Neural progenitor cell (in vitro differentiated cells): ENCODE results near the gene SIPA1L3. TPM values are rescaled to one million over a fixed set of nuclear protein-coding genes. Genes with fewer than 3 reads are reported as not detected.

Source experiments
- DNase-seq: peaks from one replicate; pipeline ENCODE4 v3.0.0-alpha.2; 2016; ENCODE audit warnings: low spot score
- H2AFZ ChIP-seq: fragments of 200-600 bp; sonication (generic); replicated peaks from 2 replicates; pipeline ENCODE4 v1.6.1; 2016; ENCODE audit warnings: antibody characterized with exemption
- H3F3A ChIP-seq: fragments of 200-600 bp; sonication (generic); 2 replicates; pipeline ENCODE4 v1.6.1; 2016; ENCODE audit warnings: antibody characterized with exemption, low read depth
- H3K27ac ChIP-seq: fragments of 200-600 bp; sonication (generic); 2 replicates; pipeline ENCODE4 v1.5.1; 2016; ENCODE audit warnings: mild to moderate bottlenecking
- H3K27me3 ChIP-seq: fragments of 200-600 bp; sonication (generic); 2 replicates; pipeline ENCODE4 v1.6.1; 2016; ENCODE audit warnings: mild to moderate bottlenecking, moderate library complexity
- H3K36me3 ChIP-seq: fragments of 200-600 bp; sonication (generic); 2 replicates; pipeline ENCODE4 v1.5.1; 2016
- H3K4me1 ChIP-seq: fragments of 200-600 bp; sonication (generic); 2 replicates; pipeline ENCODE4 v1.6.1; 2016; ENCODE audit warnings: mixed run types
- H3K4me2 ChIP-seq: fragments of 200-600 bp; sonication (generic); 2 replicates; pipeline ENCODE4 v1.6.1; 2016
- H3K4me3 ChIP-seq: fragments of 200-600 bp; sonication (generic); 2 replicates; pipeline ENCODE4 v1.5.1; 2016
- H3K79me2 ChIP-seq: fragments of 200-600 bp; sonication (generic); 2 replicates; pipeline ENCODE4 v1.6.1; 2016; ENCODE audit warnings: low read depth
- H3K9ac ChIP-seq: fragments of 200-600 bp; sonication (generic); 2 replicates; pipeline ENCODE4 v1.6.1; 2016
- H3K9me3 ChIP-seq: fragments of 200-600 bp; sonication (generic); 2 replicates; pipeline ENCODE4 v1.5.1; 2016; ENCODE audit warnings: low read depth
- H4K20me1 ChIP-seq: fragments of 200-600 bp; sonication (generic); 2 replicates; pipeline ENCODE4 v1.6.1; 2016; ENCODE audit warnings: low read depth
- H3K27ac Mint-ChIP-seq: 3 replicates; pipeline ENCODE4 v1.8.0; 2021; ENCODE audit warnings: mixed read lengths
- H3K27me3 Mint-ChIP-seq: 2 replicates; pipeline ENCODE4 v1.8.0; 2022; ENCODE audit warnings: low read depth, mild to moderate bottlenecking, inconsistent platforms, moderate library complexity, mixed read lengths; ENCODE audit not compliant: insufficient read depth
- H3K36me3 Mint-ChIP-seq: 3 replicates; pipeline ENCODE4 v1.8.0; 2021; ENCODE audit warnings: mixed read lengths
- H3K4me1 Mint-ChIP-seq: 3 replicates; pipeline ENCODE4 v1.8.0; 2021; ENCODE audit warnings: mixed read lengths
- H3K4me3 Mint-ChIP-seq: 3 replicates; pipeline ENCODE4 v1.8.0; 2021; ENCODE audit warnings: mild to moderate bottlenecking, moderate library complexity, mixed read lengths
- H3K9me3 Mint-ChIP-seq: 3 replicates; pipeline ENCODE4 v1.8.0; 2020; ENCODE audit warnings: mixed read lengths
- EZH2 ChIP-seq: fragments of 200-600 bp; sonication (generic); IDR thresholded peaks from 2 replicates; pipeline ENCODE4 v1.6.1; 2017; ENCODE audit warnings: antibody characterized with exemption, mild to moderate bottlenecking, moderate library complexity
- EZH2phosphoT487 ChIP-seq: fragments of 200-600 bp; sonication (generic); IDR thresholded peaks from 2 replicates; pipeline ENCODE4 v1.6.1; 2017; ENCODE audit warnings: antibody characterized with exemption
- total RNA-seq: library from RNA; depleted of rRNA; stranded (reverse); fragments of >200 nt; gene quantifications from 2 replicates; pipeline ENCODE4 v1.2.3, GENCODE V29; 2015; ENCODE audit warnings: low replicate concordance
- TF ChIP-seq, protein P1 (sequence below): fragments of 200-600 bp; sonication (generic); IDR thresholded peaks from 2 replicates; pipeline ENCODE4 v1.5.1; 2017; ENCODE audit warnings: antibody characterized with exemption, mild to moderate bottlenecking

The SIPA1L3 gene
- total RNA-seq, 1 donor from 2014 or later, result 19.2 TPM

DNA sequence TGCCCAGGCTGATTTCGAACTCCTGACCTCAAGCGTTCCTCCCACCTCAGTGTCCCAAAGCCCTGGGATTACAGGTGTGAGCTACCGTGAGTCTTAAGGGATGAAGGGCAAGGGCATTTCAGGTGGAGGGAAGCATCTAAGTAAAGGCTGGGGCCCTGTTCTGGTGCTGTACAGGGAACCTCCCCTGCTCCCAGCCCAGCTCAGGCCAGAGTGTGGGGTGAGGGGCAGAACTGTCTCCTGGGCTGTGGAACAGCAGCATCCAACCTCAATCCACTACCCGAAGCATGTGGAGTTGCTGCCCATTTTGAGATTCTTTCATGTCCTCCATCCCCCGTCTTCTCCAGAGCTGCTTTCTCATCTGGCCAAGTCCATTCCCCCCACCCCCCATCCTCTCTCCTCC is 105.3 kb downstream of the SIPA1L3 start:
- DNase-seq, result no peak
- Histone ChIP-seq H3K9me3 (no peaks in the 10 kb centered on the region), H3K27me3 (no peaks in the 10 kb centered on the region), H3K36me3 (no peaks in the 10 kb centered on the region), H3K79me2 (peaks cover 42% of the 10 kb centered on the region), H3K9ac (no peak overlapping the region), H3K4me2 (no peak overlapping the region), H3K4me1 (peaks cover 6% of the 10 kb centered on the region), H3K4me3 (no peak overlapping the region), H3K27ac (no peak overlapping the region), H2AFZ (no peak overlapping the region), H4K20me1 (peaks cover 21% of the 10 kb centered on the region), H3F3A (no peaks in the 10 kb centered on the region)
- peaks cover 4% of the 10 kb centered on the region for H3K27me3 Mint-ChIP-seq
- no peaks in the 10 kb centered on the region for H3K9me3 Mint-ChIP-seq
- peaks cover 28% of the 10 kb centered on the region for H3K4me1 Mint-ChIP-seq
- no peak for TF ChIP-seq EZH2phosphoT487
- TF ChIP-seq EZH2, result no peak
- TF ChIP-seq, protein P1, sequence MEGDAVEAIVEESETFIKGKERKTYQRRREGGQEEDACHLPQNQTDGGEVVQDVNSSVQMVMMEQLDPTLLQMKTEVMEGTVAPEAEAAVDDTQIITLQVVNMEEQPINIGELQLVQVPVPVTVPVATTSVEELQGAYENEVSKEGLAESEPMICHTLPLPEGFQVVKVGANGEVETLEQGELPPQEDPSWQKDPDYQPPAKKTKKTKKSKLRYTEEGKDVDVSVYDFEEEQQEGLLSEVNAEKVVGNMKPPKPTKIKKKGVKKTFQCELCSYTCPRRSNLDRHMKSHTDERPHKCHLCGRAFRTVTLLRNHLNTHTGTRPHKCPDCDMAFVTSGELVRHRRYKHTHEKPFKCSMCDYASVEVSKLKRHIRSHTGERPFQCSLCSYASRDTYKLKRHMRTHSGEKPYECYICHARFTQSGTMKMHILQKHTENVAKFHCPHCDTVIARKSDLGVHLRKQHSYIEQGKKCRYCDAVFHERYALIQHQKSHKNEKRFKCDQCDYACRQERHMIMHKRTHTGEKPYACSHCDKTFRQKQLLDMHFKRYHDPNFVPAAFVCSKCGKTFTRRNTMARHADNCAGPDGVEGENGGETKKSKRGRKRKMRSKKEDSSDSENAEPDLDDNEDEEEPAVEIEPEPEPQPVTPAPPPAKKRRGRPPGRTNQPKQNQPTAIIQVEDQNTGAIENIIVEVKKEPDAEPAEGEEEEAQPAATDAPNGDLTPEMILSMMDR, result no peak
- H3K27ac Mint-ChIP-seq, result no peak overlapping the region
- H3K4me3 Mint-ChIP-seq, result no peak overlapping the region
- H3K36me3 Mint-ChIP-seq, result no peaks in the 10 kb centered on the region

GRCh38 chr19:38012944-38013343 is 105.9 kb downstream of the SIPA1L3 start:
- Histone ChIP-seq H3K9me3 (no peaks in the 10 kb centered on the region), H3K9ac (no peak overlapping the region), H3K36me3 (no peaks in the 10 kb centered on the region), H4K20me1 (peaks cover 21% of the 10 kb centered on the region), H3K27me3 (no peaks in the 10 kb centered on the region), H2AFZ (no peak overlapping the region), H3K4me3 (no peak overlapping the region), H3K4me2 (no peak overlapping the region), H3F3A (no peaks in the 10 kb centered on the region), H3K79me2 (peaks cover 36% of the 10 kb centered on the region), H3K4me1 (peaks cover 6% of the 10 kb centered on the region), H3K27ac (no peak overlapping the region)
- H3K4me3 Mint-ChIP-seq, result no peak overlapping the region
- H3K27ac Mint-ChIP-seq, result peak overlapping the region; percentile 78
- H3K36me3 Mint-ChIP-seq, result no peaks in the 10 kb centered on the region
- H3K4me1 Mint-ChIP-seq, result peaks cover 25% of the 10 kb centered on the region
- H3K27me3 Mint-ChIP-seq, result peaks cover 8% of the 10 kb centered on the region
- TF ChIP-seq, protein P1, result no peak
- TF ChIP-seq EZH2phosphoT487 (no peak), EZH2 (no peak)
- H3K9me3 Mint-ChIP-seq, result no peaks in the 10 kb centered on the region
- DNase-seq, result no peak

DNA sequence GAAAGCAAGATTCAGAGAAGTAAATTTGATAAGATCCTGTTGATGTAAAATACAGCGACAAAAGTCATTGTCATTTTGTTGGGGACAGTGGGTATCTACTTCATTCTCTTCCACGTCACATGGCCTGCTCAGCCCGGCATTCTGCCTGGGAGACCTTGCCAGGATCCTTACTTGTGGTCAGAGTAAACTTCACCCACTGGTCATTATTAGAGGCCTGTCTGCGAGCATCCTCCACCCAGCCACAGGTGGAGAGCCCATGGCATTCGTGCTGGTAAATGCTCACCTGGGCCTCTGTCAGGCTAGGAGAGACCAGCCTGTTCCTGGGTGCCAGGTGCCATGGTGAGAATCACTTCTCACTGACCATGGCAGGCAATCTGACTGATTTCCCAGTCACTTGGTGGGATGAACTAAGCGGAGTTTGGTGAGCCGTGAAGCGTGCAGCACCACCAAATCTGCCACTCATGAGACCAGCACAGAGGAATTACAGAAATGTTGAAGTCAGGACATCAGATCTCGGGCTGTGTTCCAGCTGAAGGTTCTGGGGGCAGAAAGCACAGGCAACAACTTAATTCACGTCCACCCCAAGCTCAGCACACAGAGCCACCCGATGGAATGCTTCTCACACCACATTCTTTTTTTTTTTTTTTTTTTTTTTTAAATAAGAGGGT is 107.0 kb downstream of the SIPA1L3 start:
- peaks cover 25% of the 10 kb centered on the region for H3K4me1 Mint-ChIP-seq
- Histone ChIP-seq H3K4me3 (no peak overlapping the region), H3K36me3 (no peaks in the 10 kb centered on the region), H3F3A (peaks cover 8% of the 10 kb centered on the region), H3K4me1 (peaks cover 9% of the 10 kb centered on the region), H3K9me3 (no peaks in the 10 kb centered on the region), H3K79me2 (peaks cover 25% of the 10 kb centered on the region), H2AFZ (no peak overlapping the region), H3K4me2 (no peak overlapping the region), H3K27me3 (no peaks in the 10 kb centered on the region), H3K9ac (no peak overlapping the region), H3K27ac (no peak overlapping the region), H4K20me1 (peaks cover 21% of the 10 kb centered on the region)
- TF ChIP-seq EZH2phosphoT487 (no peak), EZH2 (no peak)
- TF ChIP-seq, protein P1, result no peak
- no peak overlapping the region for H3K4me3 Mint-ChIP-seq
- no peaks in the 10 kb centered on the region for H3K9me3 Mint-ChIP-seq
- no peaks in the 10 kb centered on the region for H3K36me3 Mint-ChIP-seq
- DNase-seq, result no peak
- no peak overlapping the region for H3K27ac Mint-ChIP-seq
- peaks cover 8% of the 10 kb centered on the region for H3K27me3 Mint-ChIP-seq
